ENCODE measurements around the gene RASGRP4.
A peak's percentile ranks its signal among the peaks of the same experiment; 100 is the strongest.
"Not testable (repeated sequence)": the region's sequence is repeated elsewhere in the genome, so short reads cannot be mapped to it uniquely, and the experiment has no call there.

RASGRP4 gene

GRCh38 chr19:38362946-38363688 lies 62.9 kb downstream of the RASGRP4 start:
- DNase-seq: not testable (repeated sequence)

DNA sequence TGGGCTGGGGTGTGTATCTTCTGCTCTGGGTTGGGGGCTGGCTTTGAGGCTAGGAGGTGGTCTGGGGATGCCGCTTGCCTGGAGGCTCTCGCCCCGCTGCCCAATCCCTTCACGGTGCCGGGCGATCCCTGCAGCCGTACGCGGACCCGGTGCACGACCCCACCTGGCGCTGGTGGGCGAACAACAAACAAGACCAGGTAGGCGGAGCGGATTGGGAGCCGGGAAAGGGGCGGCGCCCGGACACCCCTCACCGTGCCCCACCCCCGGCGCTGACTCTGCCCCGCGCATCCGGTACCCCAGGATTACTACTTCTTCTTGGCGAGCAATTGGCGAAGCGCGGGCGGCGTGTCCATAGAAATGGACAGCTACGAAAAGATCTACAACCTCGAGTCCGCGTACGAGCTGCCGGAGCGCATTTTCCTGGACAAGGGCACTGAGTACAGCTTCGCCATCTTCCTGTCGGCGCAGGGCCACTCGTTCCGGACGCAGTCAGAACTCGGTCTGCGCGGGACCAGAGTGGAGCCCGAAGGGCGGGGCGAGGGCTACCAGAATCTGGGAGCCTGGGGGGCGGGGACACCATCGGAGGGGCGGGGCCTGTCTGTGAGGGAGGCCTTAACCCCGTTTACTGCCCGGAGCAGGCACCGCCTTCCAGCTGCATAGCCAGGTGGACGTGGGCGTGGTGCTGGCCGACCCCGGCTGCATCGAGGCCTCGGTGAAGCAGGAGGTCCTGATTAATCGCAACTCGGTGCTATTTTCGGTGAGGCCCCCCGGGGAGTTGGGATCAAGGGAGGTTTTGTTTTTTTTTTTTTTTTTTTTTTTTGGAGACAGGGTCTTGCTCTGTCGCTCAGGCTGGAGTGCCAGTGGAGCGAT lies 63.7 kb downstream of the RASGRP4 start:
- peak; percentile 85 for DNase-seq

DNA sequence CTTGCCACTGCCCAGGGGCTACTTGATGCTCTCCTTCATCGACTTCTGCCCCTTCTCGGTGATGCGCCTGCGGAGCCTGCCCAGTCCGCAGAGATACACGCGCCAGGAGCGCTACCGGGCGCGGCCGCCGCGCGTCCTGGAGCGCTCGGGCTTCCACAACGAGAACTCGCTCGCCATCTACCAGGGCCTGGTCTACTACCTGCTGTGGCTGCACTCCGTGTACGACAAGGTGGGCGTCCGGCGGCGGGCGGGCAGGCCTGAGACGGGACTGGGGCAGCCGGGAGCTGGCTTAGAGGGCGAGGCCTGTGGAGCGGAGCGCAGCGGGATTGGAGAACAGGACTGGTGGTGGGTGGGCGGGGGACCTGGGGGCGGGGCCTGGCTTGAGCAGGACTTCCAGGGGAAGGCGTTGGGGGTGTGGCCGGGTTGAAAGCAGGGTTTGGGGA lies 64.4 kb downstream of the RASGRP4 start:
- DNase-seq: peak; percentile 84

DNA sequence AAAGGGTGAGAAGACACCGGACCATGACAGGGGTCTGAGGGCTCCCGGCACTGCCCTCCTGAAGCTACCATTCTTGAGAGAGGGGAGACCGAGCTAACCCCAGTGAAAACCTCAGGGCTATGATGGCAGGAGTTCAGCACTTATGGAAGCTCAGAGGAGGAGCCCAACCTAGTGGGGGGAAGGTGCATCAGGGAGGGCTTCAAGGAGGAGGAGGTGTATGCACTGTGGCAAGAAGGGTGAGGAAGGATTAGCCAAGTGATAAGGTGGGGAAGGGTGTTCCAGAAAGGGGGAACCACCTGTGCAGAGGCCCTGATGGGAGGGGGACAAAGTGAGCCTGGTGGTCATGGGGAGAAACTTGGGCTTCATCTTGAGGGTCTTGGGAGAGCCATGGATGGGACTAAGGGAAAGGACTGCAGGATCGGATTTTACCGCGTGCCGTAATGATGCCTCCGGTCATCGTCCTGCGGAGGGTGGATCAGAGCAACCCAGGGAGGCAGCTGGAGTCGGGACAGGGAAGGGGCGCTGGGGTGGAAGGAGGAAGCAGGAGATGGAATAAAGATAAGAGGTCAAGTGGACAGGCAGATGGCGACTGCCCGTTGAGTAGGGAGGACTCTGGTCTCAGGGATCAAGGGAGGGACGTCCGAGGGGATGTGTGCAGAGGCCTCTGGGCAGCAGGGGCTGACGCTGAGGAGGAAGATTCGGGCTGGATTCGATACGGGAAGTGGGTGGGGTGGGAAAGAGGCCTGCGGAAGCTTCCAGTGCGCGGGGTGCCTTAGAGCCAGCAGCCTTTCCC lies 65.0 kb downstream of the RASGRP4 start:
- no peak for DNase-seq

DNA sequence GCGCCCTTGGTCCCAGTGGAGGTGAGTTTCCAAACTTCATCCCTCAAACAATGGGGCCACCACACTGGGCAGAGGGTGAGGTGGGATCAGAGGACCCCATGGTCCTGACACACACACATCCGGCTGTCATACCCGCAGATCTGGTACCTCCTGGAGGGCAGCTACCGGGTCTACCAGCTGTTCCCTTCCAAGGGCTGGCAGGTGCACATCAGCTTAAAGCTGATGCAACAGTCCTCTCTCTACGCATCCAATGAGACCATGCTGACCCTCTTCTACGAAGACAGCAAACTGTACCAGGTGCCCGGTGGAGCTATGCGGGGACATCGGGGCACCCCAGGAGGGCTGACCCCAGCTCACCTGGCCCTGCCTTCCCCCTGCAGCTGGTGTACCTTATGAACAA lies 65.7 kb downstream of the RASGRP4 start:
- no peak for DNase-seq

- no peak for DNase-seq
These were observed 66.6 kb downstream of the RASGRP4 start for GRCh38 chr19:38359242-38360021.

All from suppressor macrophage treated with lipopolysaccharide for 4 hours (primary cell).